ENCODE measurements around the gene LRRC8A.
"Not testable (repeated sequence)": the region's sequence is repeated elsewhere in the genome, so short reads cannot be mapped to it uniquely, and the experiment has no call there.

Gene LRRC8A

DNA sequence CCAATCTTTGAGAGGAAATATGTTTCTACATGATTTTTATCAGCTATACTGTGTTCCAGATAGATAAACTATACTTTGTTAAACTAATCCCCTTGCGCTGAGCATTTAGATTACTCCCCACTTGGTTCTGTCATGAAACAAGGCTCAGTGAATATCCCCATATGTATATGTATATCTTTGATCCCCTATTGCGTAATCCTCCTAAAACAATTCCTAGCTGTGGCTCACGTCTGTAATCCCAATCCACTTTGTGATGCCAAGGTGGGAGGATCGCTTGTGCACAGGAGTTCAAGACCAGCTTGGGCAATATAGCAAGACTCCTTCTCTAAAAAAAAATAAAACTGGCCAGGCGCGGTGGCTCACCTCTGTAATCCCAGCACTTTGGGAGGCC lies 41.6 kb downstream of the LRRC8A start:
- DNase-seq = no peak

DNA sequence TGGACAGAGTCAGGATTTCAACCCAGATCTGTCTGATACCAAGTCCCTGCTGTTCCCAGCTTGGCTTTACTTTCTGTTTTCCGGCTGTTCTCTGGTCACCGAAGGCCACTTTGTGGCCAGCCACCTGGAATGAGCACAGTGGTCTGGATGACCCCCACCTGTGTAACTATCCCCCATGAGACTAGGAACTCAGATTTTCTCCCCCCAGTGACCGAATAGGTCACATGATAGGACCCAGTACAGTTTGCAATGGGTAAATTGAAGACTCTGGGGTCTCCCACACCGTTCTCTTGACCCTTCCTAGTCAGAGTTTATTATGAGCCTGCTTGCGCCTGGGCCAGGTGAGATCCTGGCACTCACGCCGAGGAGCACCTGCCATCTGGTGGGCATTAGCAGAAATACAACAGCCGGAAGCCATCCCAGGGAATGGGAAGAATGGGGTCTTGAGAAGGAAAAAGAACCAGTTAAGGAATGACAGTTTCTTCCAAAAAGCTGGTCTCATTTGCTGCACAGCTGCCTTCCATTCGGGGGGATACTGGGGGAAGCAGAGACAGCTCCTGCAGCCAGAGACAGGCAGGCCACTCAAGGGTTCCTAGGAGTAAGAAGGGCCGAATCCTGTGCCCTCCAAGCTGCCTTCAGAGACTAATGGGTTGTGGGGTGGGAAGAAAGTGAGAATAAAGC lies 45.9 kb downstream of the LRRC8A start:
- peak; percentile 64 for DNase-seq

DNA sequence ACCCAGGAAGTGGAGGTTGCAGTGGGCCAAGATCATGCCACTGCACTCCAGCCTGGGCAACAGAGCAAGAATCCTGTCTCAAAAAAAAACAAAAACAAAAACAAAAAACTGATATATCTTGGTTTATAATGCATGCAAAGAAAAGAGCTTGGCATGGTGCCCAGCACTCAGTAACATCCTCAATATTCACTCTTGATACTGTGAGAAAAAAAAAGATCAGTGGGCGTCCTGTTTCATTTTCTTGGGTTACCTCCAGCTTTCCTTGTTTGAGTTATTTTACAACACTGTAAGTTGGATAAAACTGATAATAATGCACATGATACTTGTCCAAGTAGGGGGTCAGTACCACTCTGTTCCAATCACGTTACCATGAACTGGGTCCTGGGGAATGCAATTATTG lies 46.7 kb downstream of the LRRC8A start:
- DNase-seq = no peak

GRCh38 chr9:128929560-128929959 lies 47.6 kb downstream of the LRRC8A start:
- no peak for DNase-seq

- no peak for DNase-seq
Measured at GRCh38 chr9:128933731-128934130, 51.8 kb downstream of the LRRC8A start.

GRCh38 chr9:128936171-128936865 lies 54.4 kb downstream of the LRRC8A start:
- DNase-seq = no peak

- no peak for DNase-seq
Measured at GRCh38 chr9:128937310-128938165, 55.6 kb downstream of the LRRC8A start.

DNA sequence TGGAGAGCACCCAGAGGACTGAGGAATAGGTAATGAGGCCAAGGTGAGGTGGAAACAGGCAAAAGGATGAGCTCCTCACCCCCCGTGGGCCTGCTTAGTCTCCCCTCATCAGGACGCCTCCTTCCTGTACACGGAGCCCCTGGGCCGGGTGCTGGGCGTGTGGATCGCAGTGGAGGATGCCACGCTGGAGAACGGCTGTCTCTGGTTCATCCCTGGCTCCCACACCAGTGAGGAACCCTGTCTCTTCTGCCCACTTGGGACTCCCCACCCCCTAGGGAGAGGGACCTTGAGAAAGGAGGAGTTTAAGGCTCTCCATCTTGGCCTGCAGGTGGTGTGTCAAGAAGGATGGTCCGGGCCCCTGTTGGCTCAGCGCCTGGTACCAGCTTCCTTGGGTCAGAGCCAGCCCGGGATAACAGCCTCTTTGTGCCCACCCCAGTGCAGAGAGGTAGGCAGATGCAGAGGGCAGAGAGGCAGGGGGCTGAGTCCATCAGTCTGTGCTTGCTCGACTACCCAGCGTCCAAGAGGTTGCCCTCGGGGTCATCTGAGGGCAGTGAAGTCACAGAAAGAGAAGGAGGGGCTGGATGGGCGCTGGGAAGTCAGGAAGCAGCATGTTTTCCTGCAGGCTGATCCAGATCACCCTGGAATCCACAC lies 58.5 kb downstream of the LRRC8A start:
- no peak for DNase-seq

GRCh38 chr9:128940946-128941755 lies 59.2 kb downstream of the LRRC8A start:
- DNase-seq = no peak

GRCh38 chr9:128943832-128944620 lies 62.1 kb downstream of the LRRC8A start:
- DNase-seq = no peak

- DNase-seq = not testable (repeated sequence)
Measured at GRCh38 chr9:128944966-128945365, 63.0 kb downstream of the LRRC8A start.

DNA sequence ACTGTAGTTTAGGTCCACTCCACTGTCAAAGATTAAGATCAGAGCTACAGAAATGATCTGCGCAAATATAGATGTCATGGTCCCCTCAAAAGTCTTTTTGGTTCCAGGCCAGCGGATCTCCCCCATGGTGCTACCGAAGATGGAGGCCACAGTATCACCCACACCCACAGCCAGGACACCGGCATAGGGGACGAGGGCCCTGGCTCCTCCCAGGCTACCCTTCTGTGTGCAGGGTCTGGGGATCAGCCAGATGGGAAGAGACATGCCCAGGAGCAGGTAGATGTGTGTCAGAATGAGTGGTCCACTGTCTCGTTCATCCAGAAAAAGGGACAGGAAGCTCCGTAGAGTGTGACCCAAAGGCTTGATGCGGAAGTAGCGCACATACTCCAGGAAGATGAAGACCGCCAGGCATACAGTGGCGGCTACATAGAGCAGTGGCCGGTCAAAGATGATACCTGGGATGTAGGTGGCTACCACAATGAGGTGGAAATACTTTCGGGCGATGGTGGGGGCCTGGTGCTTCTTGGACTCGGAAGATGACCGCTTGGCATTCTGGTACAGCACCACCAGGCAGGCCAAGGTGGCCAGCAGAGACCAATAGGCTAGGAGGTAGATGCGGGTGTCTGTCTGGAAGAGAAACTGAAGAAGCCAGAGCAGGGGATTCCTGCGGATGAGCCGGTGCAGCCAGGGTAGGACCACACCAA lies 64.0 kb downstream of the LRRC8A start:
- DNase-seq = no peak

- DNase-seq = no peak
Measured at GRCh38 chr9:128946571-128947276, 64.8 kb downstream of the LRRC8A start.

DNA sequence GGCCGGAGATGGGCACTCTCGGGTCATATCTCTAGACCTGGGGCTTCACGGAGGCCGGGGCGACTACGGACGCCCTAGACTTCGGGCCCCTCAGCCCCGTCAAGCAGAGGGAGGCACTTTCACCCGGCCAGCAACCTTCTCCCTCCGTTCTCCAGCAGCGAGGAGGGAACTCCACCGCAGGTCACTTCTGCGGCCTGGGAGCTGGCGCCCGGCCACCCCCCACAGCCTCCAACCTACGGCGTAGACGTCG lies 65.3 kb downstream of the LRRC8A start:
- no peak for DNase-seq

- peak; percentile 97 for DNase-seq
Measured at GRCh38 chr9:128947527-128948301, 65.8 kb downstream of the LRRC8A start, which contains the start of the genes DOLK and NUP188. DOLK (minus strand) TSS chr9:128947603; CDS start chr9:128947303, 300 bp downstream. NUP188 (plus strand) TSS chr9:128947699; CDS start chr9:128947720, 21 bp downstream.

- DNase-seq = not testable (repeated sequence)
Measured at GRCh38 chr9:128961403-128961802, 79.5 kb downstream of the LRRC8A start.
